CD4-positive, alpha-beta memory T cell (primary cell): ENCODE data around the gene LZTR1. TPM values are rescaled to one million over a fixed set of nuclear protein-coding genes. Genes with fewer than 3 reads are reported as not detected.
A peak's percentile ranks its signal among the peaks of the same experiment; 100 is the strongest.

Source experiments
- CTCF ChIA-PET: fragments of 350-600 bp; sonication (Branson Sonifier 250); formaldehyde crosslinking; loops from one replicate; lab custom pipeline; 2021; ENCODE audit warnings: inconsistent platforms; ENCODE audit not compliant: partially characterized antibody; lab: Charles Lee
- POLR2A ChIA-PET: fragments of 350-600 bp; sonication (Branson Sonifier 250); formaldehyde crosslinking; loops from one replicate; lab custom pipeline; 2021; ENCODE audit not compliant: partially characterized antibody; lab: Charles Lee
- DNase-seq, 5 donors: peaks; one replicate each; pipeline versions ENCODE4 v3.0.0 to v3.0.0-alpha.2; 2020 to 2022; ENCODE audit warnings: mixed read lengths in 1 of 5
- H3K27ac ChIP-seq: one replicate; pipeline ENCODE4 v1.7.0; 2013; ENCODE audit warnings: low read depth, low read length
- H3K27me3 ChIP-seq: 2 replicates; pipeline ENCODE4 v1.7.0; 2013; ENCODE audit warnings: mild to moderate bottlenecking, low read length, moderate library complexity; ENCODE audit not compliant: insufficient read depth
- H3K36me3 ChIP-seq: 2 replicates; pipeline ENCODE4 v1.7.0; 2013; ENCODE audit warnings: mild to moderate bottlenecking, low read length, moderate library complexity; ENCODE audit not compliant: insufficient read depth
- H3K4me1 ChIP-seq: 2 replicates; pipeline ENCODE4 v1.7.0; 2013; ENCODE audit warnings: mild to moderate bottlenecking, low read length, moderate library complexity; ENCODE audit not compliant: insufficient read depth
- H3K4me3 ChIP-seq, 2 donors: one replicate each; pipeline ENCODE4 v1.7.0; 2013; ENCODE audit warnings: low read length in 2 of 2, mild to moderate bottlenecking in 1 of 2
- H3K9me3 ChIP-seq, 2 donors: one replicate each; pipeline ENCODE4 v1.7.0; 2013; ENCODE audit warnings: low read length in 2 of 2, control low read depth in 1 of 2; ENCODE audit not compliant: control insufficient read depth in 1 of 2
- H3K27ac Mint-ChIP-seq, 7 donors: one replicate each; pipeline ENCODE4 v1.8.0; 2020 to 2021; ENCODE audit warnings: mixed read lengths in 7 of 7, mild to moderate bottlenecking in 6 of 7, inconsistent platforms in 3 of 7, moderate library complexity in 3 of 7
- H3K27me3 Mint-ChIP-seq, 2 donors: one replicate each; pipeline ENCODE4 v1.8.0; 2020 to 2021; ENCODE audit warnings: mixed read lengths in 2 of 2
- H3K36me3 Mint-ChIP-seq, 2 donors: one replicate each; pipeline ENCODE4 v1.8.0; 2020 to 2021; ENCODE audit warnings: mixed read lengths in 2 of 2, inconsistent platforms in 1 of 2, mild to moderate bottlenecking in 1 of 2
- H3K4me1 Mint-ChIP-seq, 4 donors: one replicate each; pipeline ENCODE4 v1.8.0; 2020 to 2021; ENCODE audit warnings: mixed read lengths in 4 of 4, mild to moderate bottlenecking in 1 of 4
- H3K4me3 Mint-ChIP-seq, 8 donors: one replicate each; pipeline ENCODE4 v1.8.0; 2020 to 2021; ENCODE audit warnings: mixed read lengths in 8 of 8, mild to moderate bottlenecking in 7 of 8, moderate library complexity in 6 of 8, inconsistent platforms in 3 of 8
- H3K9me3 Mint-ChIP-seq, 8 donors: one replicate each; pipeline ENCODE4 v1.8.0; 2020 to 2021; ENCODE audit warnings: mixed read lengths in 8 of 8, mild to moderate bottlenecking in 5 of 8, inconsistent platforms in 3 of 8, moderate library complexity in 1 of 8
- intact Hi-C: fragments of 100-400 bp; cut with micrococcal nuclease; formaldehyde crosslinking; loops from one replicate; pipeline ENCODE4 v1.15.1; 2023
- polyA plus RNA-seq, 2 donors: library from polyadenylated mRNA; unstranded; fragments of 300-500 nt; fragmentation: Illumina TruSeq; gene quantifications; one replicate each; pipeline ENCODE4 v1.2.3, GENCODE V29; 2021
- total RNA-seq, 2 experiments: library from RNA; stranded (reverse); gene quantifications; one replicate each; pipeline ENCODE4 v1.2.3, GENCODE V29; 2021

The LZTR1 gene
- total and polyA plus RNA-seq, 4 experiments from 2014 or later, result 5.5 to 114 (median 64.8) TPM

DNA sequence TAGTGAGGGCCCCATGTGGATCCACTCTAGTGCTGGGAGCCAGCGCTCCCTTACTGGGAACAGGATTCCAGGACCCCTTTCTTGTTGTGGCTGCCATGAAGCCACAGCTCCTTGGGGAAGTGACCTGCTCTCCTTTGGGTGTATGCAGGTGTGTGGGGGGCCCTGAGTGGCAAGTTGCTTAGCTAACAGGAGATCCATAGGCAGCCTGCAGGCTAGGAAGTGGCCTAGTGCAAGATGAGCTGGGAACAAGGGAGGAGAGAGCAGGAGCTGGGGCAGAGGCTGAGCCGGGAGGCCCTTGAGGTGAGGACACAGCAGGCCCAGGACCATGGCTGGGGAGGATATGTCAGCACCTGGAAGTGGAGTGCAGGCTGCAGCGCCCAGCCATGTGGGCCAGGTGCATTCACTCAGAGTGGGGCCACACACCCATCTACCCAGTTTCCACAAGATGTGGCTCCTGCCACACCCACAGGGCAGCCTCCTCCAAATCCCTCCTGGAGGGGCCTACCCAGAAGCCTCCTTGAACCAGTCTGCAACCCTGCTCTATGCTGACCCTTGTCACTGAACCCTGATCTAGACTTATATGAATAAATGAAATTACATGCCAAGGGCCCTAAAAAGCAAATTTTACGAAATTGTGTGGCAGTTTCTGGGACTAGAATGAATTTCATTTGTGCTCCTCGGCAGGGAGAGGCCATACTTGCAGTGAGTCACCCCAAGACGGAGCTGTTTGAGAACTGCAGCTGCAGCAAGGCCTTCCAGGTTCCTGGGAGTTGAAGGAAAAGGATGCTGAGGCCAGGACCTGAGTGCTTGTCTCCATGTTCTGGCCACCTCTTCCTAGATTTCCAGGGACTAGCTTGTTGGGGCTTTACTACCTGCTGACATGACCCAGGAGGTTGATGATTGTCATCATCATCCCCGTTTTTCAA is 16.6 kb downstream of the LZTR1 start:
- ChIA-PET POLR2A (interaction anchor here (1.2 to 2.5 kb wide), 3 partner anchors 8 to 17 kb away, joined by 4 to 13 read pairs (median 11); partner anchors contain the start of gene LZTR1), CTCF (no interaction called here)
- peaks cover 24% of the 10 kb centered on the region for H3K36me3 ChIP-seq
- H3K4me3 Mint-ChIP-seq, result peak overlapping the region in 3 of 8 donors; percentile 12 to 49 (median 13)
- peak overlapping the region in 6 of 7 donors; percentile 32 to 80 (median 58) for H3K27ac Mint-ChIP-seq
- peaks cover 31% of the 10 kb centered on the region for H3K4me1 ChIP-seq
- DNase-seq, result no peak
- H3K36me3 Mint-ChIP-seq, result peaks cover 0 to 39% of the 10 kb centered on the region in 2 donors
- H3K27me3 ChIP-seq, result no peaks in the 10 kb centered on the region
- peaks cover 0 to 3% (median 0%) of the 10 kb centered on the region in 8 donors for H3K9me3 Mint-ChIP-seq
- intact Hi-C loops, result no loop called here
- peaks cover 13 to 52% (median 24%) of the 10 kb centered on the region in 4 donors for H3K4me1 Mint-ChIP-seq
- H3K4me3 ChIP-seq, result no peak overlapping the region
- no peaks in the 10 kb centered on the region for H3K9me3 ChIP-seq
- no peaks in the 10 kb centered on the region for H3K27me3 Mint-ChIP-seq
- H3K27ac ChIP-seq, result no peak overlapping the region

DNA sequence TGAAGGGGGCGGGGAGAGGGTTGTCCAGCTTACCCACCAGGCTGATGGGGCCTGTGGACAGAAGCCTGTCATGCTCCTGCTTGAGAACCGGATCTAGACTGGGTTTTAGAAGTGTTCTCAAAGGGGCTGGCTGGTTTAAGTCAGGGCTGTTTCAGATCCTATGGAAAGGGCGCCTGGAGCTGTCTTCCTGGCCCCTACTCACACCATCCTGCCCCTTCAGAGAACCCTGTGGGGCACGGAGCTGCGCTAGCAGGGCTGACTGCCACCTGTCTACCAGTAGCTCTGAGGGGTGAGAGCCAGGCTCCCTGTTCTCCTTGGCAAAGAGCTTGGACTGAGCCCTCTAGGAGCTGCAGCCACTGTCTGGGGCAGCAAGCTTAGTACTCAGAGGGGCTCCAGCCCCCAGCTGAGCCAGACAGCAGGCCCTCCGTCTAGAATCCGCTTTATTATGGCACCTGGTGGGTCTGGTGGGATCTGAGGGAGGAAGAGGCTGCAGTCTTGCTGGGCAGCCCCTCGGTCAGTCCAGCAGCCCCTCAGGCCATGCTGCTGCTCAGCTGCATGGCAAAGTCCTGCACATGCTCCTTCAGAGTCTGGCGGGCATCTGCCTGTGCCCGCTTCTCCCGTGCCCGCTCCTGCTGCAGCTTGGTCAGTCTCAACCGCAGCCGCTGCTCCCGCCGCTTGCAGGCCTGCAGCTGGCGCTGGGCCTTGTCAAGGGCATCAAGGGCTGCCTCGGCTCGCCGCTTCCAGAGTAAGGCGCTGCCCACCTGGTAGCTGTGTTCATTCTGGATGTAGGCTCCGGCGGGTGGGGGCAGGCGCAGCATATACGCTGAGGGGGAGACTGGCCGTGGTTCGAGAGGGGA is 17.5 kb downstream of the LZTR1 start:
- no peak overlapping the region for H3K4me3 ChIP-seq
- H3K4me1 ChIP-seq, result peaks cover 34% of the 10 kb centered on the region
- peaks cover 13 to 54% (median 24%) of the 10 kb centered on the region in 4 donors for H3K4me1 Mint-ChIP-seq
- peaks cover 0 to 39% of the 10 kb centered on the region in 2 donors for H3K36me3 Mint-ChIP-seq
- H3K9me3 Mint-ChIP-seq, result peaks cover 0 to 3% (median 0%) of the 10 kb centered on the region in 8 donors
- H3K4me3 Mint-ChIP-seq, result peak overlapping the region in 4 of 8 donors; percentile 95 to 98 (median 96)
- no peaks in the 10 kb centered on the region for H3K9me3 ChIP-seq
- peak overlapping the region in 4 of 7 donors; percentile 15 to 100 (median 100) for H3K27ac Mint-ChIP-seq
- peaks cover 24% of the 10 kb centered on the region for H3K36me3 ChIP-seq
- H3K27me3 ChIP-seq, result no peaks in the 10 kb centered on the region
- intact Hi-C loops, result loop anchor here (2.0 to 5.0 kb wide), 2 partner anchors 141 to 628 kb away; partner anchors contain the start of genes PI4KA and SNAP29
- DNase-seq, result no peak
- peak overlapping the region; percentile 95 for H3K27ac ChIP-seq
- POLR2A ChIA-PET, result interaction anchor here (1.2 to 5.1 kb wide), 5 partner anchors 9 to 18 kb away, joined by 4 to 45 read pairs (median 11); partner anchors contain the start of gene LZTR1
- CTCF ChIA-PET, result interaction anchor here (0.7 kb wide), 1 partner anchor 13 kb away, joined by 4 read pairs; no protein-coding TSS in a partner anchor
- no peaks in the 10 kb centered on the region for H3K27me3 Mint-ChIP-seq

DNA sequence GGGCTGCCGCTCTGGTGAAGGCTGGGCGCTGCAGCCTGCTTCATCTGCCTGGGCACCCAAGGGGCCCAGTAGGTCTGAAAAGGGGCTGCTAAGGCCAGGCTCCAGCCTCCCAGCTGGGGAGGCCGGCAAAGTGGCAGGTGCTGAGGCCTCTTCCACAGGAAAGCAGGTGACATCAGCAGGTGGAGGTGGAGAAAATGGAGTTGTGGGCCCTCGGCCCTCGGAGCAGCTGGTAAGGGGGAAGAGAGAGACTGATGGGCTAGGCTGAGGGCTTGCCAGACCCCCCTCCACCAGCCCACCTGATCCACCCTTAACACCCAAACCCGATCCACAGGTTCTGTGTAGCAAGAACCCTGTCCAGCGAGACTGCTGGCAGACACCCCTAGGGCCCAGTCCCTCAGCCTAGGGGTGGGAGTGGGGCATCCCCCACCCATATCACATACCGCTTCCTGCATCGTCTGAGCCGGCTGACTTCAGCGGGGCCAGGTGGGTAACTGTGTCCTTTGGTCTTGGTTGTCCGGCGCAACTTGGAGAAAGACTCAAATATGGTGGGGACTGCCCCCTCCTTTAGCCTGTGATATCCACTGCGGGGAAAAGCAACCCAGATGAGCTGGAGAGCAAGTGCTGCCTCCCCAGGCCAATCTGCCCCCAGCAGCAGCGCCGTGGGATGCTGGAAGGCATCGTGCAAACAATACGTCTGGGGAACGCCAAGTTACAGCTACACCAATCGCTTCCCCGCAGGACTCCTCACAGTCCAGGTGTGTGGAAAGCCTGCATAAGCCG is 18.3 kb downstream of the LZTR1 start:
- intact Hi-C loops, result loop anchor here (2.0 to 5.0 kb wide), 2 partner anchors 142 to 627 kb away; partner anchors contain the start of genes PI4KA and SNAP29
- H3K4me1 ChIP-seq, result peaks cover 34% of the 10 kb centered on the region
- H3K9me3 Mint-ChIP-seq, result peaks cover 0 to 3% (median 0%) of the 10 kb centered on the region in 8 donors
- H3K4me1 Mint-ChIP-seq, result peaks cover 13 to 54% (median 24%) of the 10 kb centered on the region in 4 donors
- H3K27ac Mint-ChIP-seq, result peak overlapping the region; percentile 98 to 100 (median 100)
- H3K27me3 Mint-ChIP-seq, result no peaks in the 10 kb centered on the region
- no peak for DNase-seq
- H3K27ac ChIP-seq, result peak overlapping the region; percentile 95
- H3K9me3 ChIP-seq, result no peaks in the 10 kb centered on the region
- peak overlapping the region; percentile 88 to 98 (median 96) for H3K4me3 Mint-ChIP-seq
- ChIA-PET CTCF (interaction anchor here (0.7 kb wide), 2 partner anchors 13 to 14 kb away, joined by 3 to 4 read pairs; no protein-coding TSS in a partner anchor), POLR2A (interaction anchor here (0.6 to 5.1 kb wide), 6 partner anchors 10 to 141 kb away, joined by 3 to 48 read pairs (median 10); partner anchors contain the start of genes LZTR1 and P2RX6)
- H3K36me3 Mint-ChIP-seq, result peaks cover 0 to 37% of the 10 kb centered on the region in 2 donors
- peaks cover 24% of the 10 kb centered on the region for H3K36me3 ChIP-seq
- no peaks in the 10 kb centered on the region for H3K27me3 ChIP-seq
- peak overlapping the region; percentile 79 to 92 for H3K4me3 ChIP-seq

DNA sequence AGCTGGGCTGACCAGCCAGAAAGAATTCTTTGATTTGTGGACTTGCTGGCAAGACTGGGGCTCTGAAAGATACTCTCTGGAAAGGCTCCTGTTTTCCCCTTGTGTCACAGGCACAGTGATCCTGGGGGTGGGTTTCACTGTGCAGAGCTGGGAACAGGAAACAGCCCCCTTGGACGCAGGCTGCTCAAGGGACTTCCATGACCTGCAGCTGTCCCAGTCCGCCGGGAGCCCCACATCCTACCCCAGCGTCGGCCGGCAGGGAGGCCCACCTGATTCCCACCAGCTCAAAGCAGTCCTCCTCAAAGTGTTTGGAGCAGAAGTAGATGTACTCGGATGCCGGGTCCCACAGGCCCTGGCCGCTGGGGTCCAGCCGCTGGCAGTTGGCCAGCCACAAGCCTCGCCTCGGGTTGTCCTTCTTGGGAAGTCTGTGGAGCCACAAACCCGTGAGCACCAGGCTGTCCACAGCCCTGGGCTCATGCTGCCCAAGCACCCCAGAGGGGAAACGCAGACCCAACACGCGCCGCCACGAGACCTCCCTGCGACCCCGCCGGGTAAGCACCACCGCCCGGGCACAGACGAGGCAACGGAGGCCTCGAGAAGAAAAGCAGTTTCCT is 19.0 kb downstream of the LZTR1 start:
- H3K4me1 Mint-ChIP-seq, result peaks cover 13 to 53% (median 24%) of the 10 kb centered on the region in 4 donors
- H3K27me3 Mint-ChIP-seq, result no peaks in the 10 kb centered on the region
- H3K36me3 ChIP-seq, result peaks cover 24% of the 10 kb centered on the region
- peak overlapping the region; percentile 95 for H3K27ac ChIP-seq
- no peaks in the 10 kb centered on the region for H3K27me3 ChIP-seq
- peak overlapping the region; percentile 98 to 100 (median 100) for H3K27ac Mint-ChIP-seq
- H3K9me3 Mint-ChIP-seq, result peaks cover 0 to 3% (median 0%) of the 10 kb centered on the region in 8 donors
- CTCF ChIA-PET, result interaction anchor here (0.7 kb wide), 1 partner anchor 14 kb away, joined by 3 read pairs; no protein-coding TSS in a partner anchor
- peak overlapping the region; percentile 88 to 98 (median 96) for H3K4me3 Mint-ChIP-seq
- peaks cover 34% of the 10 kb centered on the region for H3K4me1 ChIP-seq
- peaks cover 0 to 33% of the 10 kb centered on the region in 2 donors for H3K36me3 Mint-ChIP-seq
- POLR2A ChIA-PET, result interaction anchor here (0.6 to 5.1 kb wide), 6 partner anchors 11 to 142 kb away, joined by 3 to 48 read pairs (median 10); partner anchors contain the start of genes LZTR1 and P2RX6
- H3K9me3 ChIP-seq, result no peaks in the 10 kb centered on the region
- intact Hi-C loops, result loop anchor here (1.0 to 5.0 kb wide), 3 partner anchors 84 to 626 kb away; partner anchors contain the start of genes CRKL, PI4KA and SNAP29
- peak overlapping the region; percentile 79 to 92 for H3K4me3 ChIP-seq
- DNase-seq, result no peak

DNA sequence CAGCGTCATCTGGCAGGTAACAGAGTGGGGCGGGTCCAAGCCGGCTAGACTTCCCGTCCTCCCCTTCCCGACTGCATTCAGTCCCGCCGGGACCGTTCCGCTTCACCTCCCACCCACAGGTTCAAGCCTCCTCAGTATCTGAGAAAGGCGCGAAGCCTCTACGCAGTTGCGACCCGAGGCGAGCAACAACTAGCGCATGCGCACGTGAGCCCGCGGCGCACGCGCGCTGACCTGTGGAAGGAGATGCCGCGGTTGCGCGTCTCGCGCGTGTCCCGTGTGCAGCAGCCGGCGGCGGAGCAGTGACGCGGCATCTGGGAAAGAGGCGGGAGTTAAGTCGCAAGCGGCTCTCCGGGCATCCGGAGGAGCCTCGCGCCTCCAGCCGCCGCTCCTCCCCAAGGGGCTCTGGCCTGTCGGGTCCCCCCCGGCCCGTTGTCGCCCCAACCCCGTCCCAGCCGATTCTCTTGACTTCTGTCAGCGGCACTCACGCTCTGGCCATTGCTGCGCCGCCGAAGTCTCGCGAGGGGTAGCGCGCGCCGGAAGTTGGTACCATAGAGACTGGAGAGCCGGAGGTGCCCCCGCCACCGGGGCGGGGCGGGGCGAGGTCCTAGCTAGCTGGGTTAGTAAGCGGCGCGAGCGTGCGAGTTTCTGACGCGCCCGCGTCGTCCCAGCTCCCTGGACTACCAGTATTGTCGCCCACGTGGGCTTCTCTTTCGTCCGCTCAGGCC is 19.7 kb downstream of the LZTR1 start, which contains the start of gene THAP7:
THAP7 (minus strand) TSS at position 518 of the 725 bp plus-strand sequence; CDS start at position 311, 207 bp downstream.
- H3K9me3 Mint-ChIP-seq, result peaks cover 0 to 3% (median 0%) of the 10 kb centered on the region in 8 donors

More for the DNA sequence above, 19.7 kb downstream of the LZTR1 start, which contains the start of gene THAP7:
- DNase-seq, result peak; percentile 97 to 99 (median 98)
- Histone ChIP-seq H3K4me1 (peaks cover 34% of the 10 kb centered on the region), H3K4me3 (peak within 1 kb of the TSS; percentile 79 to 92), H3K36me3 (peaks cover 24% of the 10 kb centered on the region), H3K9me3 (no peaks in the 10 kb centered on the region), H3K27ac (peak within 1 kb of the TSS; percentile 95), H3K27me3 (no peaks in the 10 kb centered on the region)
- peaks cover 13 to 50% (median 24%) of the 10 kb centered on the region in 4 donors for H3K4me1 Mint-ChIP-seq
- peak within 1 kb of the TSS; percentile 98 to 100 (median 100) for H3K27ac Mint-ChIP-seq
- intact Hi-C loops, result loop anchor here (1.0 to 5.0 kb wide), 4 partner anchors 19 to 626 kb away; partner anchors contain the start of genes CRKL, LZTR1, PI4KA and SNAP29
- H3K27me3 Mint-ChIP-seq, result no peaks in the 10 kb centered on the region
- ChIA-PET CTCF (interaction anchor here (0.6 to 1.5 kb wide), 4 partner anchors 11 to 101 kb away, joined by 3 to 4 read pairs (median 3); partner anchors contain the start of gene LZTR1), POLR2A (interaction anchor here (0.8 to 5.1 kb wide), 8 partner anchors 8 to 628 kb away, joined by 3 to 48 read pairs (median 5); partner anchors contain the start of genes CRKL, LZTR1, P2RX6 and YDJC)
- H3K4me3 Mint-ChIP-seq, result peak within 1 kb of the TSS; percentile 88 to 98 (median 96)
- peaks cover 0 to 29% of the 10 kb centered on the region in 2 donors for H3K36me3 Mint-ChIP-seq
